Activated CD8-positive, alpha-beta memory T cell treated with anti-CD3 and anti-CD28 coated beads, Interleukin-2, amount 50 U/mL, for 24 hours (primary cell): ENCODE measurements around the gene PPP1R16B.

Experiments used
- DNase-seq: peaks from one replicate; pipeline ENCODE4 v3.0.0-alpha.2; 2020; ENCODE audit errors: extremely low read depth

The PPP1R16B gene

GRCh38 chr20:38896009-38896594 lies 90.6 kb downstream of the PPP1R16B start:
- DNase-seq = no peak

GRCh38 chr20:38897267-38897666 lies 91.8 kb downstream of the PPP1R16B start:
- no peak for DNase-seq

GRCh38 chr20:38900606-38901005 lies 95.1 kb downstream of the PPP1R16B start:
- DNase-seq = no peak

- no peak for DNase-seq
Measured at GRCh38 chr20:38902601-38903000, 97.1 kb downstream of the PPP1R16B start.

DNA sequence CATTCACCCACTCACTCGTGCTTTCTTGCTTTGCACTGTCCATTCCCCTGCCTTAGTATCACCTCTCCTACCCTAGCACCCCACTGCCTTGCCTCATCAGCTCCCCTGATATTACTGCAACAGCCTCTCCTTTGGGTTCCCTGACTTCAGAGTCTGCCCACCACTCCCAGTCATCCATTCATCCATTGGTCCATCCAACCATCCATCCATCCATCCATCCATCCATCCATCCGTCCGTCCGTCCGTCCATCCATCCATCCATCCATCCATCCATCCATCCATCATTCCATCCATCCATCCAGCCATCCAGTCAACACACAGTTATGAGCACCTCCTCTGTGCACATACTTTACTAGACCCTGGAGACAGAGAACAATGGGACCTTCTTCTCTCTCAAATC lies 97.8 kb downstream of the PPP1R16B start:
- DNase-seq = no peak

DNA sequence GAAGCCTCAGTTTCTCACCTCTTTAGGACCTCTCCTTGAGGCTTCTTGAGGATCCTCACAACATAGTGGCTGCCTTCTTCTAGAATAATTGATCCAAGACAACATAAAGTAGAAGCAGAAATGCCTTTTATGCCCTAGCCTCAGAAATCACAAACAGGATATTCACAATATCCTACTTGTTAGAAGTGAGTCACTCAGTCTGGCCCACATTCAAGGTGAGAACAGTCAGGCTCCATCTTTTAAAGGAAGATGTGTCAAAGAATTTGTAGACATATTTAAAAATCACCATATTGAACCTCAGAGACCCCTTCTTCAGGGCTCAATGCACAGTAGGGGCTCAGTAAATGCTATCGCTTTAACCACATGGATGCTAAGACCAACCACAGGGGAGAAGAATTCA lies 99.9 kb downstream of the PPP1R16B start:
- DNase-seq = no peak

DNA sequence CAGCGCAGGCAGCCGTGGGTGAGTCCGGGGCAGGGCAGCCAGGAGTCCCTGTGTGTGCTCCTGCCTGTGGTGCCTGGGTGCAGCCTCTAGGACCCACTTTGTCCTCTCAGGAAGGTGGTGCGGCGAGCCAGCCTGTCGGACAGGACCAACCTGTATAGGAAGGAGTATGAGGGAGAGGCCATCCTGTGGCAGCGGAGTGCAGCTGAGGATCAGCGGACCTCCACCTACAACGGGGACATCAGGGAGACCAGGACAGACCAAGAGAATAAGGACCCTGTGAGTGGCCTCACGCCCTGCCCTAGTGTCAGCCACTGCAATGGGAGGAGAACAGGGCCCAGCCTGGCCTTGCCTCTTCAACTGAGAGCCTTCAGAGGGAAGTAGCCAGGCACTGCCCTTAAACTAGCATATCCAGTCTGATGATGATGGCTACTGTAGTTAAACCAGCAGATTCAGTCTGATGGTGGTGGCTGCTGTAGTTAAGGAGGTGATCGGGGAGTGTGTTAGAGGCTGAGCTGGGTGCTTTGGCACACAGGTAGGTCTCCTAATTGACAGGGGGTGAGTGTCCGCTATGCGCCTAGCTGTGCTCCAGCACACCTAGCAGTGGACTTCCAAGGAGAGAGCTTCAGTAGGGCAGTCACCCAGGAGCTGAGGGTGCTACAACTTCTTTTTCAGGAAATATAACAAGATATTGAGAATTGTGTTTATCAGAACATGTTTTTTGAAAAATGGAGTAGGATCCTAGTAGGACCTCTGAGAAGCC lies 102.6 kb downstream of the PPP1R16B start:
- no peak for DNase-seq

DNA sequence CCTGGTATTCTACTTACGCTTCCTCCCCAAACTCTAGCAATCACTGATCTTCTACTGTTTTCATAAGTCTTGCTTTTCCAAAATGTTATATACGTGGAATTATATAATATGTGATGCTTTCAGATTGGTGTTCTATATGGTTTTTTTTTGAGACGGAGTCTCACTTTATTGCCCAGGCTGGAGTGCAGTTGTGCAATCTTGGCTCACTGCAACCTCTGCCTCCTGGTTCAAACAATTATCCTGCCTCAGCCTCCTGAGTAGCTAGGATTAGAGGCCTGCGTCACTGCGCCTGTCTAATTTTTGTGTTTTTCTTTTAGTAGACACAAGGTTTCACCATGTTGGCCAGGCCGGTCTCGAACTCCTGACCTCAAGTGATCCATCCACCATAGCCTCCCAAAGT lies 109.9 kb downstream of the PPP1R16B start:
- no peak for DNase-seq

- no peak for DNase-seq
Measured at GRCh38 chr20:38917657-38918056, 112.2 kb downstream of the PPP1R16B start.

- no peak for DNase-seq
Measured at GRCh38 chr20:38918172-38918571, 112.7 kb downstream of the PPP1R16B start.

DNA sequence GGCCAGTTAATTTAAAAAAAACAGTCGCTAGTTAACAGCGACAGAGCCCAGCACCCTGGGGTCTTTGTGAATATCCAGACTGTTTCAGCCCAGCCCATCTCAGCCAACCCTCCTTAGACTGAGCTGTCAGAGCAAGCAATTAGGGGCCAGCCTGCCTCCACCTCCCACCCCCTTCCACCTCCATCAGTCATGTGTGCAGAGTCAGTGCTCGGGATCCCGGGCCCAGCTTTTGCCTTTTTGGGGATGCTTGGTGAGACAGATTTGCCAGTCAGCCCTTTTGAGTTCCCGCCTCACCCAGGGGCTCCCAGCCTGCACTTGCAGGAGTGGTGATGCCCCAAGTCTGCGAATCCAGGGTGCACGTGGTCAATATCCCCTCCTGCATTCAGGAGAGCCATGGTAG lies 114.2 kb downstream of the PPP1R16B start:
- no peak for DNase-seq

DNA sequence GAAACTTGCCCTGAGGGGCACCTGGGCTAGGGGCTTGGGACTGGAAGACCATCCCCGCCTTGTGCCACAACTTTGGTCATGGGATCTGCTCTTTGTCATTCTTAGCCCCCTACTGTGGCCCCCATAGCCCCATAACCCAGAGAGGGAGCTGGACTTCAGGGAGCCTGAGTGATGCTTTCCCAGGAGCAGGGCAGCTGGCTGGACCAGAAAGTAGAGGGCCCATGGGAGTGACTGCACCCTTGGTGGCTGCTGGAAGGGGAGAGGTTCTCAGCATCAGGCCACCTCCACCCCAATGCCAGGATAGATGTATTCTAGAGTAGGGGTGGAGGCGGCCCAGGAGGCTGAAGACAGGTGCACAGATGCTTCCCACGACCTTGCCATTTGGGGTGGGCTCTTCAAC lies 114.9 kb downstream of the PPP1R16B start:
- DNase-seq = no peak

DNA sequence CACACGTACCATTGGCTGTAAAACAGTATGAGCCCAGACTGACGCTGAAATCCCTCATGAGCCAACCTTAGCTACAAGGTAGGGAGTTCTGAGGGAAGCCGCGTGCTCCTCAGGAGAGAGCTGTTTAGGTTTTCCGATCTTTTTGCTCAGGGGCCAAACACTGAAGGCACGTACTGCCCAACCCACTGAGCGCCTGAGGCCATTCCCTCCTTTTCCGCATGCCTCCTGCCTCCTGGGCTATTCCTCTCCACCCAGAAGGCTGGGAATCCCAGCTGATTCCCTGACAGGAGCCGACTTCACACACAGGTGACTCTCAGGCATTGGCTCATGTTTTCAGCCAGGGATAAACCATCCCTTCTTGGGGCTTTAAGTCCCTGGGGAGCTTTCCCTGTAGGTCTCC lies 115.4 kb downstream of the PPP1R16B start:
- DNase-seq = no peak

GRCh38 chr20:38924718-38925117 lies 119.2 kb downstream of the PPP1R16B start:
- no peak for DNase-seq

DNA sequence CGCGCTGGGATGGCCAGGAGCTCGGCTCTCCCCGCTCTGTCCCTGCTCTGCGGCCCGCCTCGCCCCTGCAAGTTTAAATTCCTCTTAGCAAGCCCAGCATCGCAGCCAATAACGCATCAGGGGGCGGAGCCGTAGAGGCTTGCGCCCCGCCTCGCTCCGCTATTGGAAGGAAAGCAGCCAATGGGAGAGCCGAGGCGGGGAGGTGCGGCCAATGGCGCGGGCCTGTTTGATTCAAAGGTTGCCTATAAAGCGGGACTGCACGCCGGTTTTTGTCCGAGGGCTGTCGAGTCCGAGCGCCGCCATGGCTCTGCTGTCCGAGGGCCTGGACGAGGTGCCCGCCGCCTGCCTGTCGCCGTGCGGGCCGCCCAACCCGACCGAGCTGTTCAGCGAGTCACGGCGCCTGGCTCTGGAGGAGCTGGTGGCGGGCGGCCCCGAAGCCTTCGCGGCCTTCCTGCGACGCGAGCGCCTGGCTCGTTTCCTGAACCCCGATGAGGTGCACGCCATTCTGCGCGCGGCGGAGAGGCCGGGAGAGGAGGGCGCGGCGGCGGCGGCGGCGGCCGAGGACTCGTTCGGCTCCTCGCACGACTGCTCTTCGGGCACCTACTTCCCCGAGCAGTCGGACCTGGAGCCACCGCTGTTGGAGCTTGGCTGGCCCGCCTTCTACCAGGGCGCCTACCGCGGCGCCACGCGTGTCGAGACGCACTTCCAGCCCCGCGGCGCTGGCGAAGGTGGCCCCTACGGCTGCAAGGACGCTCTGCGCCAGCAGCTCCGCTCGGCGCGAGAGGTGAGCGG lies 120.8 kb downstream of the PPP1R16B start, which contains the start of gene FAM83D:
FAM83D (plus strand) TSS at position 276 of the 792 bp plus-strand sequence; CDS start at position 302, 26 bp downstream.
- peak; percentile 82 for DNase-seq

GRCh38 chr20:38926934-38927616 lies 121.6 kb downstream of the PPP1R16B start:
- no peak for DNase-seq

- DNase-seq = no peak
Measured at GRCh38 chr20:38927902-38928578, 122.5 kb downstream of the PPP1R16B start.

DNA sequence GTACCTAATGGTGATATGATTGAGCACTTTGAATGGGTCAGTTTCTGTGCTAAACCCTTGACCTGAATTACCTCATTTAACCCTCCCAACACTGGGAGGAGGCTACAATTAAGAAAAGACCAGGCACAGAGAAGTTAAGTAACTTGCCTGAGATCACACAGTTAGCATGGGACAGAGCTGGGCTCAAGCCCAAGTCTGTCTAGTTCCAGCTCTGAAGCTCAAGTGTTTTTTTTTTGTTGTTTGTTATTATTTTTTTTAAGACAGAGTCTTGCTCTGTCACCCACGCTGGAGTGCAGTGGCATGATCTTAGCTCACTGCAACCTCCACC lies 124.7 kb downstream of the PPP1R16B start:
- DNase-seq = no peak

DNA sequence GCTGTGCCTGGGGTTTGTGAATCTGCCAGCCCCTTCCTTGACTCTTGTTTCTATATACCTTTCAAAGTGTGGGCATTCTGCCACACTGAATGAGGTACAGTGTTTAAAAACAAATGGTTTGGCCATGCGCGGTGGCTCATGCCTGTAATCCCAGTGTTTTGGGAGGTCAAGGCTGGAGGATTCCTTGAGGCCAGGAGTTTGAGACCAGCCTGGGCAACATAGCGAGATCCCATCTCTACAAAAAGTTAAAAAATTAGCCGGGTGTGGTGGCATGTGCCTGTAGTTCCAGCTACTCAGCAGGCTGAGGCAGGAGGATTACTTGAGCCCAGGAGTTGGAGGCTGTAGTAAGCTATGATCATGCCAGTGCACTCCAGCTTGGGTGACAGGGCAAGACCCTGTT lies 126.5 kb downstream of the PPP1R16B start:
- DNase-seq = no peak

- DNase-seq = no peak
Measured at GRCh38 chr20:38932457-38933120, 127.1 kb downstream of the PPP1R16B start.

DNA sequence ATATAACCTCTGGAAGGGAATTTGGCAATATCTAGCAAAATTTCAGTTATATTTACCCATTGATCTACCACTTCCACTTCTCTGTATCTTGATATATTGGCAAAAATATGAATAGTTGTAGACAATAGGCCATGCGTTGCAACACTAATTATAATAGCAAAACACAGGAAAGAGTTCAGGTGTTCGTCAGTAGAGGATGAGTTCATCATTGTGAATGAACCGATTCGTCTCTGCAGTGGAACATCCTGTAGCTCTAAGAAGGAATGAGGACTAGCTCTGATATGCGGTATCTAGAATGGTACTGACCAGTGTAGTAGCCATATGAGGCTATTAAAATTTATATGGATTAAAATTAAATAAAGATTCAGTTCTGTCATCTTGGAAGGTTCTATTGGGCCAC lies 129.0 kb downstream of the PPP1R16B start:
- no peak for DNase-seq
